Smooth muscle cell of the umbilical artery (primary cell): ENCODE measurements around the gene TYW1. TPM values are rescaled to one million over a fixed set of nuclear protein-coding genes. Genes with fewer than 3 reads are reported as not detected.

Source experiments
- total RNA-seq: library from RNA; depleted of rRNA; stranded (reverse); fragments of >200 nt; gene quantifications from 2 replicates; pipeline ENCODE4 v1.2.3, GENCODE V29; 2014

The TYW1 gene
- 17.7 and 20.5 TPM in 2 replicates for total RNA-seq

GRCh38 chr7:66996444-66997191, at the start of gene TYW1:
Gene TYW1, plus strand, starts transcription at chr7:66996833. Its CDS starts 146 bp downstream, at chr7:66996979.

GRCh38 chr7:66995050-66995776, 1.4 kb upstream of the TYW1 start, which contains the start of gene SBDS:
Gene SBDS, minus strand, starts transcription at chr7:66995586. Its CDS starts 169 bp downstream, at chr7:66995417.

Other genes starting within 250 kb of the TYW1 start
- gene TMEM248, start 75.6 kb upstream of the TYW1 start, total RNA-seq = 79.8 and 84.0 TPM in 2 replicates
- 84.9 and 111 TPM in 2 replicates for gene SBDS, start 1.2 kb upstream of the TYW1 start, total RNA-seq